HepG2 (cell line): ENCODE results near the gene AMHR2.

Source experiments
- ARNT ChIP-seq: fragments of 450-650 bp; IDR thresholded peaks from 2 replicates; pipeline ENCODE4 v1.6.1; 2017
- KDM1A ChIP-seq: IDR thresholded peaks from 2 replicates; pipeline ENCODE4 v1.6.1; 2016; ENCODE audit warnings: missing compliant biosample characterization
- MXI1 ChIP-seq: IDR thresholded peaks from 3 replicates; pipeline ENCODE4 v1.6.1; 2012; ENCODE audit warnings: low read depth, low read length, inconsistent platforms, borderline replicate concordance
- PHF21A ChIP-seq: sonication (generic); formaldehyde crosslinking; IDR thresholded peaks from 2 replicates; pipeline ENCODE4 v1.5.0; 2020; ENCODE audit warnings: mild to moderate bottlenecking, missing genetic modification reagents
- ZFP82 ChIP-seq: sonication (generic); formaldehyde crosslinking; IDR thresholded peaks from 2 replicates; pipeline ENCODE4 v1.5.1; 2020; ENCODE audit warnings: mild to moderate bottlenecking, missing genetic modification reagents, borderline replicate concordance
- ZNF432 ChIP-seq: sonication (generic); formaldehyde crosslinking; IDR thresholded peaks from 2 replicates; pipeline ENCODE4 v1.5.0; 2020; ENCODE audit warnings: missing genetic modification reagents, mild to moderate bottlenecking, borderline replicate concordance
- TF ChIP-seq, protein P1 (sequence below): sonication (generic); formaldehyde crosslinking; conservative IDR thresholded peaks from 2 replicates; pipeline ENCODE4 v1.8.1; 2023; ENCODE audit warnings: missing genetic modification reagents
- TF ChIP-seq, protein P2 (sequence below): sonication (generic); formaldehyde crosslinking; IDR thresholded peaks from 2 replicates; pipeline ENCODE4 v1.4.0; 2020; ENCODE audit warnings: missing genetic modification reagents, mild to moderate bottlenecking, borderline replicate concordance
- TF ChIP-seq, protein P3 (sequence below), 2 experiments: sonication (generic) in 1 of 2; formaldehyde crosslinking in 1 of 2; IDR thresholded peaks; 2 replicates each; pipeline versions ENCODE4 v1.5.1 to v1.6.1; 2011 to 2020; ENCODE audit warnings: borderline replicate concordance in 1 of 2, low read depth in 1 of 2, low read length in 1 of 2, mild to moderate bottlenecking in 1 of 2, missing genetic modification reagents in 1 of 2, moderate library complexity in 1 of 2
- TF ChIP-seq, protein P4 (sequence below): sonication (generic); formaldehyde crosslinking; IDR thresholded peaks from 2 replicates; pipeline ENCODE4 v1.4.0; 2020; ENCODE audit warnings: missing genetic modification reagents
- TF ChIP-seq, protein P5 (sequence below): sonication (generic); formaldehyde crosslinking; IDR thresholded peaks from 2 replicates; pipeline ENCODE4 v1.5.0; 2020; ENCODE audit warnings: mild to moderate bottlenecking, missing genetic modification reagents, moderate library complexity
- TF ChIP-seq, protein P6 (sequence below), 2 experiments: IDR thresholded peaks; 2 replicates each; pipeline ENCODE4 v1.6.1; 2011 to 2012; ENCODE audit warnings: low read length in 2 of 2, borderline replicate concordance in 1 of 2, low read depth in 1 of 2, mild to moderate bottlenecking in 1 of 2, moderate library complexity in 1 of 2

DNA sequence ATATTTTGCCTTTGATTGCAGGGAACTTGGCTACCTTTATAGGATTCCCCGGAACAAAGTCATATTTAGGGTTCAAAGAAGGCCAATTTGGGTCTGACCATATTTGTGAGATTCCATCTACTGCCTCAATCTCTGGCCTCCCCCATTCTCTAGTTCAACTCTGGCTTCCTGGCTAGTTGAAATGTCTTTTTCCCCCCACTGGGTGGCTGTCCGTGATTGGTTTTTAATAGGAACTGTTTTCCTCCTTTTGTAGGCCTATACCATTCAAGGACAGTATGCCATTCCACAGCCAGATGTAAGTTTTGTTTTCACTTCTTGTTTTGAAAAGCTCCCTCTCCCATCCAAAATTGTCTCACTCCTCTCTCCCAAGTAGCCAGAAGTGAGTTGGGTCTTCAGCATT, 42.0 kb downstream of the AMHR2 start:
- no peak for TF ChIP-seq ZNF432 (CRISPR knock-in tag)
- TF ChIP-seq KDM1A (CRISPR knock-in tag) = no peak
- no peak for TF ChIP-seq ZFP82
- TF ChIP-seq, protein P1, sequence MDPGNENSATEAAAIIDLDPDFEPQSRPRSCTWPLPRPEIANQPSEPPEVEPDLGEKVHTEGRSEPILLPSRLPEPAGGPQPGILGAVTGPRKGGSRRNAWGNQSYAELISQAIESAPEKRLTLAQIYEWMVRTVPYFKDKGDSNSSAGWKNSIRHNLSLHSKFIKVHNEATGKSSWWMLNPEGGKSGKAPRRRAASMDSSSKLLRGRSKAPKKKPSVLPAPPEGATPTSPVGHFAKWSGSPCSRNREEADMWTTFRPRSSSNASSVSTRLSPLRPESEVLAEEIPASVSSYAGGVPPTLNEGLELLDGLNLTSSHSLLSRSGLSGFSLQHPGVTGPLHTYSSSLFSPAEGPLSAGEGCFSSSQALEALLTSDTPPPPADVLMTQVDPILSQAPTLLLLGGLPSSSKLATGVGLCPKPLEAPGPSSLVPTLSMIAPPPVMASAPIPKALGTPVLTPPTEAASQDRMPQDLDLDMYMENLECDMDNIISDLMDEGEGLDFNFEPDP = no peak
- TF ChIP-seq ARNT = no peak
- TF ChIP-seq, protein P2, sequence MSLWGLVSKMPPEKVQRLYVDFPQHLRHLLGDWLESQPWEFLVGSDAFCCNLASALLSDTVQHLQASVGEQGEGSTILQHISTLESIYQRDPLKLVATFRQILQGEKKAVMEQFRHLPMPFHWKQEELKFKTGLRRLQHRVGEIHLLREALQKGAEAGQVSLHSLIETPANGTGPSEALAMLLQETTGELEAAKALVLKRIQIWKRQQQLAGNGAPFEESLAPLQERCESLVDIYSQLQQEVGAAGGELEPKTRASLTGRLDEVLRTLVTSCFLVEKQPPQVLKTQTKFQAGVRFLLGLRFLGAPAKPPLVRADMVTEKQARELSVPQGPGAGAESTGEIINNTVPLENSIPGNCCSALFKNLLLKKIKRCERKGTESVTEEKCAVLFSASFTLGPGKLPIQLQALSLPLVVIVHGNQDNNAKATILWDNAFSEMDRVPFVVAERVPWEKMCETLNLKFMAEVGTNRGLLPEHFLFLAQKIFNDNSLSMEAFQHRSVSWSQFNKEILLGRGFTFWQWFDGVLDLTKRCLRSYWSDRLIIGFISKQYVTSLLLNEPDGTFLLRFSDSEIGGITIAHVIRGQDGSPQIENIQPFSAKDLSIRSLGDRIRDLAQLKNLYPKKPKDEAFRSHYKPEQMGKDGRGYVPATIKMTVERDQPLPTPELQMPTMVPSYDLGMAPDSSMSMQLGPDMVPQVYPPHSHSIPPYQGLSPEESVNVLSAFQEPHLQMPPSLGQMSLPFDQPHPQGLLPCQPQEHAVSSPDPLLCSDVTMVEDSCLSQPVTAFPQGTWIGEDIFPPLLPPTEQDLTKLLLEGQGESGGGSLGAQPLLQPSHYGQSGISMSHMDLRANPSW (CRISPR knock-in tag) = no peak
- no peak for TF ChIP-seq MXI1
- TF ChIP-seq, protein P3, sequence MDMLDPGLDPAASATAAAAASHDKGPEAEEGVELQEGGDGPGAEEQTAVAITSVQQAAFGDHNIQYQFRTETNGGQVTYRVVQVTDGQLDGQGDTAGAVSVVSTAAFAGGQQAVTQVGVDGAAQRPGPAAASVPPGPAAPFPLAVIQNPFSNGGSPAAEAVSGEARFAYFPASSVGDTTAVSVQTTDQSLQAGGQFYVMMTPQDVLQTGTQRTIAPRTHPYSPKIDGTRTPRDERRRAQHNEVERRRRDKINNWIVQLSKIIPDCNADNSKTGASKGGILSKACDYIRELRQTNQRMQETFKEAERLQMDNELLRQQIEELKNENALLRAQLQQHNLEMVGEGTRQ (IDR thresholded peaks at IDR 0.05; ENCODE audit: low read depth, low read length) = no peak
- TF ChIP-seq, protein P3 (CRISPR knock-in tag; IDR thresholded peaks at IDR 0.05; ENCODE audit: borderline replicate concordance) = no peak
- TF ChIP-seq, protein P4, sequence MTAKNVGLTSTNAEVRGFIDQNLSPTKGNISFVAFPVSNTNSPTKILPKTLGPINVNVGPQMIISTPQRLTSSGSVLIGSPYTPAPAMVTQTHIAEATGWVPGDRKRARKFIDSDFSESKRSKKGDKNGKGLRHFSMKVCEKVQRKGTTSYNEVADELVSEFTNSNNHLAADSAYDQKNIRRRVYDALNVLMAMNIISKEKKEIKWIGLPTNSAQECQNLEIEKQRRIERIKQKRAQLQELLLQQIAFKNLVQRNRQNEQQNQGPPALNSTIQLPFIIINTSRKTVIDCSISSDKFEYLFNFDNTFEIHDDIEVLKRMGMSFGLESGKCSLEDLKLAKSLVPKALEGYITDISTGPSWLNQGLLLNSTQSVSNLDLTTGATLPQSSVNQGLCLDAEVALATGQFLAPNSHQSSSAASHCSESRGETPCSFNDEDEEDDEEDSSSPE (CRISPR knock-in tag) = no peak
- TF ChIP-seq, protein P5, sequence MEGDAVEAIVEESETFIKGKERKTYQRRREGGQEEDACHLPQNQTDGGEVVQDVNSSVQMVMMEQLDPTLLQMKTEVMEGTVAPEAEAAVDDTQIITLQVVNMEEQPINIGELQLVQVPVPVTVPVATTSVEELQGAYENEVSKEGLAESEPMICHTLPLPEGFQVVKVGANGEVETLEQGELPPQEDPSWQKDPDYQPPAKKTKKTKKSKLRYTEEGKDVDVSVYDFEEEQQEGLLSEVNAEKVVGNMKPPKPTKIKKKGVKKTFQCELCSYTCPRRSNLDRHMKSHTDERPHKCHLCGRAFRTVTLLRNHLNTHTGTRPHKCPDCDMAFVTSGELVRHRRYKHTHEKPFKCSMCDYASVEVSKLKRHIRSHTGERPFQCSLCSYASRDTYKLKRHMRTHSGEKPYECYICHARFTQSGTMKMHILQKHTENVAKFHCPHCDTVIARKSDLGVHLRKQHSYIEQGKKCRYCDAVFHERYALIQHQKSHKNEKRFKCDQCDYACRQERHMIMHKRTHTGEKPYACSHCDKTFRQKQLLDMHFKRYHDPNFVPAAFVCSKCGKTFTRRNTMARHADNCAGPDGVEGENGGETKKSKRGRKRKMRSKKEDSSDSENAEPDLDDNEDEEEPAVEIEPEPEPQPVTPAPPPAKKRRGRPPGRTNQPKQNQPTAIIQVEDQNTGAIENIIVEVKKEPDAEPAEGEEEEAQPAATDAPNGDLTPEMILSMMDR (CRISPR knock-in tag) = no peak
- TF ChIP-seq, protein P6, sequence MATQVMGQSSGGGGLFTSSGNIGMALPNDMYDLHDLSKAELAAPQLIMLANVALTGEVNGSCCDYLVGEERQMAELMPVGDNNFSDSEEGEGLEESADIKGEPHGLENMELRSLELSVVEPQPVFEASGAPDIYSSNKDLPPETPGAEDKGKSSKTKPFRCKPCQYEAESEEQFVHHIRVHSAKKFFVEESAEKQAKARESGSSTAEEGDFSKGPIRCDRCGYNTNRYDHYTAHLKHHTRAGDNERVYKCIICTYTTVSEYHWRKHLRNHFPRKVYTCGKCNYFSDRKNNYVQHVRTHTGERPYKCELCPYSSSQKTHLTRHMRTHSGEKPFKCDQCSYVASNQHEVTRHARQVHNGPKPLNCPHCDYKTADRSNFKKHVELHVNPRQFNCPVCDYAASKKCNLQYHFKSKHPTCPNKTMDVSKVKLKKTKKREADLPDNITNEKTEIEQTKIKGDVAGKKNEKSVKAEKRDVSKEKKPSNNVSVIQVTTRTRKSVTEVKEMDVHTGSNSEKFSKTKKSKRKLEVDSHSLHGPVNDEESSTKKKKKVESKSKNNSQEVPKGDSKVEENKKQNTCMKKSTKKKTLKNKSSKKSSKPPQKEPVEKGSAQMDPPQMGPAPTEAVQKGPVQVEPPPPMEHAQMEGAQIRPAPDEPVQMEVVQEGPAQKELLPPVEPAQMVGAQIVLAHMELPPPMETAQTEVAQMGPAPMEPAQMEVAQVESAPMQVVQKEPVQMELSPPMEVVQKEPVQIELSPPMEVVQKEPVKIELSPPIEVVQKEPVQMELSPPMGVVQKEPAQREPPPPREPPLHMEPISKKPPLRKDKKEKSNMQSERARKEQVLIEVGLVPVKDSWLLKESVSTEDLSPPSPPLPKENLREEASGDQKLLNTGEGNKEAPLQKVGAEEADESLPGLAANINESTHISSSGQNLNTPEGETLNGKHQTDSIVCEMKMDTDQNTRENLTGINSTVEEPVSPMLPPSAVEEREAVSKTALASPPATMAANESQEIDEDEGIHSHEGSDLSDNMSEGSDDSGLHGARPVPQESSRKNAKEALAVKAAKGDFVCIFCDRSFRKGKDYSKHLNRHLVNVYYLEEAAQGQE (IDR thresholded peaks at IDR 0.05; ENCODE audit: borderline replicate concordance in 1 of 2, low read depth in 1 of 2, low read length in 2 of 2) = no peak
- TF ChIP-seq PHF21A = no peak
